Medulla oblongata (tissue), 1 donor: ENCODE results near the gene ORAI3.

Experiments used
- DNase-seq: peaks from one replicate; pipeline ENCODE4 v3.0.0-alpha.2; 2015; ENCODE audit errors: extremely low spot score

The ORAI3 gene

DNA sequence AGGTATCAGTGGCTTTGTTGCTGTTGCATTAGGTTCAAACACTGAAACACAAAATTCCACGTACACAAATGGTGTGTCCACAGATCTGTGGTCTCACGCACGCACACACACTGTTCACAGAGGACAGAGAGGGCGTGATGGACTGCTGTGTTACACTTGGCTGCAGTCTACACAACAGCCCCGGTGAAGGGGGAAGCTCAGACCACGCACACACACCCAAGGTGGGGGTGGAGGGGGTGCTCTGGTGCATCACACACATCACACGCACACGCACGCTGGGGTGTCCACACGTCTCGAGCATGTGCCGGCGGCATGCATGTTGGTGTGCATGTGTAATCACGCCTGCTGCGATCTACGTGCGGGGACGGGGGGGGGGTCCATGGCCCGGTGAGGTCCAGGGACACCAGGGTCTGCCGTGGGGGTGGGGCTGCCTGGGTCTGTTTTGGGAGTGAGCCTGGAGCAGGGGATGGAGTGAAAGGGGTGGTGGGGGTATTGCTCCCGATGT lies 43.5 kb downstream of the ORAI3 start:
- no peak for DNase-seq

DNA sequence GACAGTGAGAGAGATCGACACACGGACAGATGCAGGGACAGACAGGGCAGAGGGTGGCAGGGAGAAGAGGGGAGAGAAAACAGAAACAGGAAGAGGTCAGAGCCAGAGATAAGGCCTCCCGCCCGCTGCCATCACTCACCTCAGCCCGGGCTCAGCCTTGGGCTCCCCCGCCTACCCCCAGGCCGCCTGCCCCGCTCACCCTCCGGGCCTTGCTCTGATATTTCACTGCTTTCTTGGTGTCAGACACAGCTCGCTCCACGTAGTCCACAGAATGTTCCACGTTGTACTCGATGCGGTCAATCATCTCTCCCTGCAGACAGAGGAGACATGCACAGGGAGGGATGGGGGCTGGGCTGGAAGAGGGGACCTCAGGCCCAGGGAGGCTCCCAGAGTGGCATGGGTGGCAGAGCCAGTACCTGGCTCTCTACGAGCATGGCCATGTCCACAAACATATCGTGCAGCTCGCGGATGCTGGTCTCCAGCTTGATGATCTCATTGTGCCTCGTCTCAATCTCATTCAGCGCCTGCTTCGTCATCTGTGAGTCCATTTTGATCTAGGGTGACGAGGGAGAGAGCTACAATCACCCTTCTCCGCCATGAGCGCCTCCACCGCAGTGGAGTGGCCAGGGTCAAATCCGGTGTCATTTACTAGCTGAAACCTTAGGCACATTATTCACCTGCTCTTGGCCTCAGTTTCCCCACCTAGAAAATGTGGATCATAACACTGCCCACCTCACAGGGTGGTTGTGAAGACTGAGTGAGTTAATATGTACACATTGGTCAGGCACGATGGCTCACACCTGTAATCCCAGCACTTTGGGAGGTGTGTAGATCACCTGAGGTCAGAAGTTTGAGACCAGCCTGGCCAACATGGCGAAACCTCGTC lies 44.3 kb downstream of the ORAI3 start:
- no peak for DNase-seq

DNA sequence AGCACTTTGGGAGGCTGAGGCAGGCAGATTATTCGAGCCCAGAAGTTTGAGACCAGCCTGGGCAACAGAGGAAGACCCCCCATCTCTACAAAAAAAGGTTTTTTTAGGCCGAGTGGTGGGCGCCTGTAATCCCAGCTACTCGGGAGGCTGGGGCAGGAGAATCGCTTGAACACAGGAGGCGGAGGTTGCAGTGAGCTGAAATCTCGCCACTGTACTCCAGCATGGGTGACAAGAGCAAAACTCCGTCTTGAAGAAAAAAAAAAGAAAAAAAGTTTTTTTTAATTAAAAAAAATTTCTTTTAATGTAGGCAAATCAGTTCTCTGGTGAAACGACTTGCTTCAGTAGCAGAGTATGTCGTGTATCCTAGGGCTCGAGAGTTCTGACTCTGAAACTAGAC lies 47.1 kb downstream of the ORAI3 start:
- DNase-seq = no peak

DNA sequence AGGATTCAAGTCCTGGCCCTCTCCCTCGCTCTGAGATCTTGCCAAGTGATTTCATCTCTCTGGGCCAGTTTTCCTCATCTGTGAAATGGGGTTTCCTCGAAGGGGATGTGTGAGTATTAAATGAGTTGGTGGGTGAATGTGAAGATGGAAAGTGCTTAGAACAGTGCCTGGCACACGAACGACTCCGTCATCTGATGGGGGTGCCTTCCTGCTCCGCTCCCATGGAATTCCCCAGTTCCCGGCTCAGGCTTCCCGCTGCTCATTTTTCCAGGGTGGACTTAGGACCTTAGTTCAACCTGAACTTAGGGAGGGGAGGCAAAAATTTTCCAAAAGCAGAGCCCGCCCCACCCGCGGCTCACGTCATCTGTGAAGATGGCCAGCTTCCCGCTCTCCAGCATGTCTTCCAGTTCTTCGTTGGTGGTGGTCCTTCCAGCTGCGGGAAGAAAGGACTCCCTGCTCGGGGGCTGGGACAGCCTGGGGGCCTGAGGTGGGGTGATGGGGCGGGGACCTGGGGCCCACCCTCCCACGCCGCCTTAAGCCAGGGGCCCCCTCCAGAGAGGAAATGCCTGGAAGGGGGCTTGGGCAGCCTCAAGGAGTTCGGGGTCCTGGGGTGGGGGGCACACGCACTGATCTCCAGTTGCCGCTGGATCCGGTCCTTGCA lies 47.6 kb downstream of the ORAI3 start:
- DNase-seq = no peak

DNA sequence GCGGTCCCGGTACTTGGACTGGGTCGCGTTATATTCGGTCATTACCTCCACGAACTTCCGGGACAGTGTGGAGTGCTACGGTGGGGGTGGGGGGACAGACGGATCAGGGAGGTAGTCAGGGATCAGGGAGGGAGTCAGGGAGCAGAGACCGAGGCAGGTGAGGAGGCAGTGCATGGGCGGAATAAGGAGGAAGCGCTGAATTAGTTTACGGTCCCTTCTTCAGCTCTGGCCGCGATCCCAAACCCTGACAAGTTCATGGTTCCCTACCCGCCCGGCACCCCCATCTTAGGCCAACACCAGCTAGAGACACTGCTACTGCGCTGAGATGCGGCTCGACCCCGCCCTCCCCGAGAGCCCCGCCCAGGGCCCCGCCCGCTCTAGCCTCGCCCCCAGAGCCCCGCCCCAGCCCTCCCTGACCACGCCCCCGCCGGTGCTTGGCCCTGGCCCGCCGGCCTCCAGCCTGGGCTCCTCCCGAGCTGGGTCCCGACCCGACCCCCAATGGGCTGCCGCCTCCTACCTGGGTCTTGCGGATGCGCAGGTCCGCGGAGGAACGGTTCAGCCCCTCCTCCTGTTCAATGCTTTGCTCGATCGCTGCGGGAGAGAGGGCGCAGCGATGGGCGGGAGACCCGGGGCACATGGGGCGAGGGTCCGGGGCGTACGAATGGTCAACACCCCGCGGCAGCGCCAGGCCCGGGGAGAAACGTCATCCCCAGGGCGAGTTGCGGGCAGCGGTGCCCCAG lies 48.3 kb downstream of the ORAI3 start:
- DNase-seq = peak; percentile 44

DNA sequence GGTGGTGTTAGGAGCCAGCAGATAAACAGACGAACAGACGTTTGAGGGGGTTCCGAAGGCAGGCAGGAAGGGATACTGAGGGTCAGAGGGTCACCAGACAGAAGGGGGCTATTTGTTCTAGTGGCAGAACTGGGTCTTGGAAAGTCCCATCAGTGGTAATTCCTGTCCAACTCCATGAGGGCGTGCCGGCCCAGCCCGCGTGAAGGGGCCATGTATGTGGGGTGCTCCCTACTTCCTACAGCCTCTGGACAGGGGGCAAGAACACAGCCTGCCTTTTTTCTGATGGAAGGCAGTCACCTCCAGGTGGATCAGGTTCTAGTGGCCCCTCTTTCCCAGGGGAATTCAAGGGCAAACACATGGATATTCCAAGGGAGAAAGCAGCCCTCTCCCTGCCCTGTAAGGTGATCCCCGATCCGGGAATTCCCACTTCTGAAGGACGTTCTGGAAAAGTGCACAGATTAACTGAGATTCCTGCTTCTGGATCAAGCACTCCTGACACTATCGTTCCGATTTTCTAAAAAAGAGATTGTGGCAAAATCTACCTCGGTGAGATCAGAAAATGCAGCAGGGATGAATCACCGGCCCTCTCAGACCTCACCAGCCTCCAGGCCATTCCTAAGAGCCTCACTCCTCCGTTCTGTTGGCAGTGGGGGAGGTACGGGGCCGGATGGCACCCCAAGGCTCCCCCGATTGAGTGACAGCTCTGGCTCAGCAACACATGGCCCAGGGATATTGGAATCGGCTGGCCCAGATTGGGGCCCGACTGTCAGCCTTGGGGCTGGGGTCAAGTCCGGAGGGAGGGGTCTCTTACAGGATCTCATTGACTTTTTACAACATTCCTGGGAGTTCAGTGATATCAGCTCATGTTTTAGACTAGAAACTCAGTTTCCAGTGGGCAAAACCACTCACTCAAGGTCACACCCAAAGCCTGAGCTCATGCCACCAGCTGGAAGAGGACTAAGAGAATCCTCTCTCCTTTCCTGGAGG lies 49.1 kb downstream of the ORAI3 start:
- no peak for DNase-seq

DNA sequence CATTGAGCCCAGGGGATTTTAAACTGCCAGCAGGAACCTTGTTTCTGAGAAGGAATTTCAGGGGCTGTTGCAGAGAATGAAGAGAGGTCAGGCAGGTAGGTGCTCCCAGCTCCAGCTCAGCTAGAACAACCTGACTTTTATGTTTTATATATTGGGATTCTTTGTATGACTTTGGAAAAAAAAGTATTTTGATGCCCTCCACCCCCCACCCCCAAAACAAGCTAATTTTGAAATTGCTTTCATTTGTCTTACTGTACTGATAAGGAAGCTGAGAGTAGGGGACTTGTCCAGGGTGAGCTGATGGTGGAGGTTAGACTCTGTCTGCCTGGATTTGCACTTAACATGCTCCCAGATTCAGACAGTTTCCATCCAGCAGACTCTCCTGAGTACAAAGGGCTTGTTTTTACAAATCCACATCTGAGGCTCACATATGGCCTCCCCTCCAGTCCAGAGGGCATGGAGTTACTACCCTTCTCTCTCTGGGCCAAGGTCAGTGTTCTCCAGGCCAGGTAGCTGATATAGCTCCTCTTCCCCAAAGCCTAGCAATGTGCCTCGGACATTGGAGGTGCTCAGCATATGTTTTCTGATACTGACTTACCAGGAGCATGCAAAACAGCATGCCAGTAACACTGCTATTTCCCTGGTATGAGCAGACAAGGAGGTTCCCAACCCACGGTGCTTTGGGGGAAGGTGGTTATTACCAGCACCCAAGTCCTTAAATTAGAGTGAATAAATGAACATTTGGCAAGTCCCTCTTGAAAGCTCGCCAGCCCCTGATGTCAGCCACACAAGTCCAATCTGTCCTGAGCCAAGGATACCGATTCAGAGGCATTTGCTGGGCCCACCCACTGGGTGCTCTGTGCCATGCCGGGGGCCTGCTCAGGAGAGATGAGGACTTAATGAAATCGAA lies 50.2 kb downstream of the ORAI3 start:
- DNase-seq = no peak

DNA sequence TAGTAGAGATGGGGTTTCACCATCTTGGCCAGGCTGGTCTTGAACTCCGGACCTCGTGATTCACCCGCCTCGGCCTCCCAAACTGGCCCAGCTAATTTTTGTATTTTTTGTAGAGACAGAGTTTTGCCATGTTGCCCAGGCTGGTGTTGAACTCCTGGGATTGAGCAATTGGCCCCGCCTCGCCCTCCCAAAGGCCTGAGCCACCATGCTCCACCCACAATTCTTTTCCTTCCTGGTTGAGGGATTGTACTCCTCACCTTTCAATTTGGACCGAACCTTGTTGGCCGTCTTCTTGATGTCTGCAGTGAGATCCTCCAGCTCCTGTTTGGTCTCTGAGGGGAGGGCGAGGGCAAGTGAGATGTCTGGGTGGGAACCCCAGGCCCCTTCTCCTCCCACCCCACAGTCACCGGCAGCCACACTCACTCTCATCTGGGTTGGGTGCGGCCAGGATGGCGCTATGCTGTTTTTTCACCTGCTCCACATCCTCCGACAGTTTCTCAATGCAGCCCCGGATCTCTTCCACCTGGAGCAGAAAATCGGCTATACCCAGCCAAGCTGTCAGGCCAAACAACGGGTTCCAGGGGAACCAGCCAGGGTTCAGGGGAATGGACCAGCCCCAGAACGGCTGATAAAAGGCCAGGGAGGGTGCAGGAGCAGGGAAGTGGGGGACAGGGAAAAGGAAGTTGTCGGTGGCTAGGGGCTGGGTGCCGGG lies 52.0 kb downstream of the ORAI3 start:
- DNase-seq = no peak

DNA sequence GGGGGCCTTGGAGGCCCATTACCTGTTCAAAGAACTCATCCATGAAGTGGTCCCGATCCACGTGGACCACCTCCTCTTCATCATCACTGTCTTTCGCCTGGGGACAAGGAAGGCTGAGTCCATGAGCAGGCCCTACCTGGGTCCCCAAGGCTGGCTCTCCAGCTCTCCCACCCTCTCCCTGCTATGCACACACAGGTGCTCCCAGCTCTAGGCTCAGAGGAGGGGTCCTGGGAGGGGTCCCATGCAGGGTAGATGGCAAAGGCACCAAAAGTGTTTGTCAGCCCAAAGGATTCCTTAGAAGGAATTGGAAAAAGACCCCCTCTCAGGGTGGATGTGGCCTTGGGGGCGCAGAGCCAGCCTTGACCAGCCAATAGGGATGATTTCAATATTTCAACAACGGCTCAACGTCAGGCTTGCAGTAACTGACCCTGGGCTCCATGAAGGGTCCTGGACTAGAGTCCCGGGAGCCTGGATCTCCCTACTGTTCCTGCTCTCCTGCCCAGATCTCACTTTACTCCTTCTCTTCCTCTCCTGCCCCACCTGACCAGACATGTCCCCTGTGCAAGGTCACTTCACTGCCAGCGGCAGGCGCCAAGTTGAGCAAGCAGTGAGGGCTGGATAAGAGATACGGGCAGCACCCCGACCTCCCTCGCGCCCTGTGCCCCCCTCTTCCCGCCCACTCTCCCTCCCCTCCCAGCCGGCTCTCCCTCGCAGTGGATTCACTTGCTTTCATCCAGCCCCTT lies 52.8 kb downstream of the ORAI3 start:
- no peak for DNase-seq

DNA sequence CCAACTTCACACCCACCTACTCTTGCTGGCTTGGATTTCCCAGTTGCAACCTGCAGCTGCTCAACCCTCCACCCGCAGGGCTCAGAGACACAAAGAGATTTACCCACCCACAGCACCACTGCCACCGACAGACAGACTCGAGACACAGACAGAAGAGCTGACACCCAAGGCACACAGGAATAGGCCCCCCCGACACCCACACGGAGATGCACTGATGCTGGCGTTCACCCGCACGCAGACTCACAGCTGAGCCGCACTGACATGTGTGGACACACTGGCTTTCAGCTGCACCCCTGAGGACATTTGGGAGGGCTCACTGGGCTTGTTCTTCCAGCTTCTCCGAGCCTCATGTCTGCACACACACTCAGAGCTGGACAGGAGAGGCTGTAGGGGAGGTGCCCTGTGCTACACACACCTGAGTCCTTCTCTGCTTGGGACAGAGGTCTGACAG lies 53.4 kb downstream of the ORAI3 start:
- no peak for DNase-seq

DNA sequence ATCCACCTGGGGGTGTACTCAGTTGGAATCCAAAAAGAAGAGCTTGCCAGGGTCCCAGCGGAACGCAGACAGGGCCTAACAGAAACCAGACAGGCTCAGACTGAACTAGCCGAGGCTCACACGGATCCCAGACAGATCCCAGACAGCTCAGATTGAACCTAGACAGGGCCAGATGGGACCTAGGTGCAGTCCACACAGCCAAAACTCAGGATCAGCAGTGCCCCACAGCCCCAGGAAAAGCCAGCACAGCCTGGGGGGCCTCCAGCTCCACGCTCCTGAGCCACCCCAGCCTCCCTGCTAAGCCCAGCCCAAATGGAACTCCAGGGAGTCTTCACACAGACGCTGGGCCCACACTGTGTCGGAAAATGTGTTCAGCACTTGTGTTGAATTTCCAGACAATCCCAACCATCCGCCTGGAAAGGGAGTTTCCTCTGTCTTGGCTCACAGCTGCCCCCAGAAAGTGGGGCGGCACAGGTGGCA lies 54.0 kb downstream of the ORAI3 start:
- no peak for DNase-seq

DNA sequence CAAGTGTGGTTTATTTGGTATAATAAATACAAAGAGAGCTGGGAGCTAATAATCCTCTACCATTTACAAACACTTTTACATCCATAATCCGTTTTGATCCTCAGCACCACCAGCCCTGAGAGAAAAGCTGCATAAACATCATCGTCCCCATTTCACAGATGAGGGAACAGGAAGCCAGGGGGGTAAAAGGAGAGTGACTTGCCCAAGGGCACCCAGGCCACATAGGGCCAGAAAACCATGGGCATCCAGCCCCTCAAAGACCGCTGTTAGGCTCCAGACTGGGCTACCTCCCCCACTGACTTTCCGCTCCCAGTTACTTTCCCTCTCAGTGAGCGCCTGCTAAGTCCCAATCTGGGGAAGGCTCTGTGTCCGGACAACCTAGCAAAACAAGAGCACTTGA lies 54.9 kb downstream of the ORAI3 start:
- DNase-seq = no peak
